Mesendoderm (in vitro differentiated cells): ENCODE measurements around the gene C17orf75.

Experiments
- DNase-seq: peaks from one replicate; pipeline ENCODE4 v3.0.0; 2013
- H2AK5ac ChIP-seq: 2 replicates; pipeline ENCODE4 v1.6.1; 2013; ENCODE audit warnings: low read length, inconsistent platforms
- H2BK120ac ChIP-seq: 2 replicates; pipeline ENCODE4 v1.6.1; 2013; ENCODE audit warnings: low read depth, mild to moderate bottlenecking, low read length, moderate library complexity, mixed read lengths
- H2BK15ac ChIP-seq: replicated peaks from 2 replicates; pipeline ENCODE4 v1.6.1; 2013; ENCODE audit warnings: low read depth, mild to moderate bottlenecking, moderate library complexity
- H2BK5ac ChIP-seq: 2 replicates; pipeline ENCODE4 v1.6.1; 2013; ENCODE audit warnings: low read length, inconsistent platforms
- H3K18ac ChIP-seq: 2 replicates; pipeline ENCODE4 v1.6.1; 2013; ENCODE audit warnings: mild to moderate bottlenecking, low read length, mixed read lengths
- H3K23ac ChIP-seq: one replicate; pipeline ENCODE4 v1.6.1; 2013; ENCODE audit warnings: low read length
- H3K27ac ChIP-seq: 2 replicates; pipeline ENCODE4 v1.5.1; 2013; ENCODE audit warnings: low read depth, mild to moderate bottlenecking, inconsistent platforms, low read length, moderate library complexity
- H3K27me3 ChIP-seq: 2 replicates; pipeline ENCODE4 v1.6.1; 2013; ENCODE audit warnings: low read length, control low read depth, mild to moderate bottlenecking, inconsistent platforms; ENCODE audit not compliant: insufficient read depth, poor library complexity
- H3K36me3 ChIP-seq: 2 replicates; pipeline ENCODE4 v1.6.1; 2013; ENCODE audit warnings: low read length, inconsistent platforms; ENCODE audit not compliant: control insufficient read depth, insufficient read depth
- H3K4ac ChIP-seq: one replicate; pipeline ENCODE4 v1.6.1; 2013; ENCODE audit warnings: low read depth, mild to moderate bottlenecking, low read length, moderate library complexity
- H3K4me1 ChIP-seq: 2 replicates; pipeline ENCODE4 v1.6.1; 2013; ENCODE audit warnings: low read depth, low read length, inconsistent platforms; ENCODE audit not compliant: control insufficient read depth
- H3K4me2 ChIP-seq: 2 replicates; pipeline ENCODE4 v1.6.1; 2013; ENCODE audit warnings: low read length
- H3K4me3 ChIP-seq: 2 replicates; pipeline ENCODE4 v1.5.1; 2013; ENCODE audit warnings: mild to moderate bottlenecking, low read length
- H3K56ac ChIP-seq: one replicate; pipeline ENCODE4 v1.6.1; 2013; ENCODE audit warnings: low read length
- H3K79me1 ChIP-seq: 2 replicates; pipeline ENCODE4 v1.6.1; 2013; ENCODE audit warnings: low read length, inconsistent platforms
- H3K79me2 ChIP-seq: 2 replicates; pipeline ENCODE4 v1.6.1; 2013; ENCODE audit warnings: mild to moderate bottlenecking, low read length; ENCODE audit not compliant: control insufficient read depth, insufficient read depth
- H3K9ac ChIP-seq: 2 replicates; pipeline ENCODE4 v1.6.1; 2013; ENCODE audit warnings: low read length, inconsistent platforms
- H4K5ac ChIP-seq: one replicate; pipeline ENCODE4 v1.6.1; 2013; ENCODE audit warnings: low read length
- H4K8ac ChIP-seq: one replicate; pipeline ENCODE4 v1.6.1; 2013; ENCODE audit warnings: low read depth, mild to moderate bottlenecking, control low read depth, low read length, moderate library complexity
- WGBS: extraction: QIAGEN DNeasy Blood & Tissue Kit; methylation state at CpG from one replicate; pipeline ENCODE4 v1.1.7; 2013; ENCODE audit warnings: low lambda C conversion rate, missing lambda C conversion rate; ENCODE audit not compliant: insufficient coverage; ENCODE audit errors: extremely low coverage; 5-methylcytosine and 5-hydroxymethylcytosine counted together

C17orf75 gene

GRCh38 chr17:32297424-32297823, 44.5 kb downstream of the C17orf75 start:
- Histone ChIP-seq H3K27ac (no peak overlapping the region), H3K79me2 (no peaks in the 10 kb centered on the region), H2BK120ac (no peak overlapping the region), H3K56ac (no peak overlapping the region), H3K4me3 (no peak overlapping the region), H3K4me1 (no peaks in the 10 kb centered on the region), H3K27me3 (no peaks in the 10 kb centered on the region), H4K8ac (no peak overlapping the region), H4K5ac (no peak overlapping the region), H3K36me3 (no peaks in the 10 kb centered on the region), H3K9ac (no peak overlapping the region), H3K18ac (no peak overlapping the region), H3K4ac (no peak overlapping the region), H3K4me2 (no peak overlapping the region), H3K79me1 (no peaks in the 10 kb centered on the region), H2BK15ac (no peak overlapping the region), H3K23ac (no peak overlapping the region), H2AK5ac (no peak overlapping the region), H2BK5ac (no peak overlapping the region)
- DNase-seq: no peak
- no CpG with 5 or more reads among the region's 2 CpGs for WGBS

GRCh38 chr17:32292094-32292493, 49.9 kb downstream of the C17orf75 start:
- H2BK5ac ChIP-seq: no peak overlapping the region
- H3K79me2 ChIP-seq: no peaks in the 10 kb centered on the region
- no peak overlapping the region for H3K27ac ChIP-seq
- H3K4me1 ChIP-seq: peaks cover 9% of the 10 kb centered on the region
- H3K56ac ChIP-seq: no peak overlapping the region
- no peaks in the 10 kb centered on the region for H3K27me3 ChIP-seq
- no CpG with 5 or more reads among the region's 4 CpGs for WGBS
- H3K4me3 ChIP-seq: no peak overlapping the region
- H4K8ac ChIP-seq: no peak overlapping the region
- no peak overlapping the region for H2BK15ac ChIP-seq
- no peak overlapping the region for H3K9ac ChIP-seq
- H3K18ac ChIP-seq: no peak overlapping the region
- no peak overlapping the region for H2AK5ac ChIP-seq
- DNase-seq: no peak
- H3K4ac ChIP-seq: no peak overlapping the region
- H3K36me3 ChIP-seq: no peaks in the 10 kb centered on the region
- no peak overlapping the region for H3K23ac ChIP-seq
- no peak overlapping the region for H2BK120ac ChIP-seq
- H4K5ac ChIP-seq: no peak overlapping the region
- H3K79me1 ChIP-seq: no peaks in the 10 kb centered on the region
- no peak overlapping the region for H3K4me2 ChIP-seq

- Histone ChIP-seq H3K27ac (no peak overlapping the region), H4K8ac (no peak overlapping the region), H3K79me1 (no peaks in the 10 kb centered on the region), H3K4me1 (peaks cover 9% of the 10 kb centered on the region), H3K4ac (no peak overlapping the region), H2BK5ac (no peak overlapping the region), H3K36me3 (no peaks in the 10 kb centered on the region), H3K9ac (no peak overlapping the region), H3K4me3 (no peak overlapping the region), H3K79me2 (no peaks in the 10 kb centered on the region), H2BK120ac (no peak overlapping the region), H2BK15ac (no peak overlapping the region), H3K27me3 (no peaks in the 10 kb centered on the region), H3K56ac (no peak overlapping the region), H3K4me2 (no peak overlapping the region), H2AK5ac (no peak overlapping the region), H3K18ac (no peak overlapping the region), H4K5ac (no peak overlapping the region), H3K23ac (no peak overlapping the region)
- WGBS: no CpG with 5 or more reads among the region's 9 CpGs
- DNase-seq: peak; percentile 72
Observed at GRCh38 chr17:32289471-32290070, 52.4 kb downstream of the C17orf75 start.

- H3K79me2 ChIP-seq: no peaks in the 10 kb centered on the region
- no CpG with 5 or more reads among the region's 11 CpGs for WGBS
- no peak overlapping the region for H3K56ac ChIP-seq
- no peak overlapping the region for H3K4me2 ChIP-seq
- no peak overlapping the region for H4K5ac ChIP-seq
- H3K18ac ChIP-seq: no peak overlapping the region
- H3K4me1 ChIP-seq: peaks cover 9% of the 10 kb centered on the region
- H2BK120ac ChIP-seq: no peak overlapping the region
- H3K27ac ChIP-seq: no peak overlapping the region
- no peak for DNase-seq
- no peak overlapping the region for H4K8ac ChIP-seq
- H3K4me3 ChIP-seq: no peak overlapping the region
- H3K36me3 ChIP-seq: no peaks in the 10 kb centered on the region
- H3K23ac ChIP-seq: no peak overlapping the region
- H2AK5ac ChIP-seq: no peak overlapping the region
- no peak overlapping the region for H3K9ac ChIP-seq
- H2BK5ac ChIP-seq: no peak overlapping the region
- no peak overlapping the region for H3K4ac ChIP-seq
- H3K79me1 ChIP-seq: no peaks in the 10 kb centered on the region
- no peak overlapping the region for H2BK15ac ChIP-seq
- no peaks in the 10 kb centered on the region for H3K27me3 ChIP-seq
Observed at GRCh38 chr17:32288615-32289014, 53.4 kb downstream of the C17orf75 start.

- no peak overlapping the region for H2BK15ac ChIP-seq
- H4K8ac ChIP-seq: no peak overlapping the region
- H3K4me3 ChIP-seq: no peak overlapping the region
- no peak overlapping the region for H3K9ac ChIP-seq
- H3K79me2 ChIP-seq: no peaks in the 10 kb centered on the region
- H3K23ac ChIP-seq: no peak overlapping the region
- no peak overlapping the region for H2BK120ac ChIP-seq
- H2AK5ac ChIP-seq: no peak overlapping the region
- no peak for DNase-seq
- H3K36me3 ChIP-seq: no peaks in the 10 kb centered on the region
- no peaks in the 10 kb centered on the region for H3K27me3 ChIP-seq
- H3K4ac ChIP-seq: no peak overlapping the region
- peak overlapping the region; percentile 40 for H3K56ac ChIP-seq
- H3K79me1 ChIP-seq: no peaks in the 10 kb centered on the region
- H3K4me1 ChIP-seq: peaks cover 9% of the 10 kb centered on the region
- no CpG with 5 or more reads among the region's 10 CpGs for WGBS
- H2BK5ac ChIP-seq: no peak overlapping the region
- H4K5ac ChIP-seq: no peak overlapping the region
- no peak overlapping the region for H3K4me2 ChIP-seq
- no peak overlapping the region for H3K27ac ChIP-seq
- no peak overlapping the region for H3K18ac ChIP-seq
Observed at GRCh38 chr17:32287804-32288511, 54.0 kb downstream of the C17orf75 start.

- no peak overlapping the region for H3K9ac ChIP-seq
Observed at GRCh38 chr17:32286518-32286900, 55.5 kb downstream of the C17orf75 start.

More at GRCh38 chr17:32286518-32286900, 55.5 kb downstream of the C17orf75 start:
- Histone ChIP-seq H3K27ac (no peak overlapping the region), H3K56ac (no peak overlapping the region), H3K4ac (no peak overlapping the region), H3K79me1 (no peaks in the 10 kb centered on the region), H2BK120ac (no peak overlapping the region), H4K5ac (no peak overlapping the region), H4K8ac (no peak overlapping the region), H3K27me3 (no peaks in the 10 kb centered on the region), H3K23ac (no peak overlapping the region), H3K4me3 (no peak overlapping the region), H2BK15ac (no peak overlapping the region), H3K4me2 (no peak overlapping the region), H3K36me3 (no peaks in the 10 kb centered on the region), H2BK5ac (no peak overlapping the region), H3K4me1 (peaks cover 9% of the 10 kb centered on the region), H3K18ac (no peak overlapping the region), H2AK5ac (no peak overlapping the region), H3K79me2 (no peaks in the 10 kb centered on the region)
- no peak for DNase-seq
- no CpG with 5 or more reads among the region's 5 CpGs for WGBS
